NB4 (cell line): ENCODE measurements around the gene TOP2A.

Experiments used
- DNase-seq: peaks from one replicate; pipeline ENCODE4 v3.0.0; 2010; ENCODE audit warnings: low read depth
- H3K4me3 ChIP-seq: one replicate; pipeline ENCODE4 v1.5.1; 2011; ENCODE audit warnings: mild to moderate bottlenecking, low read depth, low read length, moderate library complexity
- MYC ChIP-seq: IDR thresholded peaks from 2 replicates; pipeline ENCODE4 v1.6.1; 2011; ENCODE audit warnings: low read depth, low read length
- POLR2A ChIP-seq: IDR thresholded peaks from 2 replicates; pipeline ENCODE4 v1.6.1; 2011; ENCODE audit warnings: mild to moderate bottlenecking; ENCODE audit not compliant: insufficient read length; ENCODE audit errors: extremely low read depth
- TF ChIP-seq, protein P1 (sequence below): IDR thresholded peaks from 2 replicates; pipeline ENCODE4 v1.6.1; 2011; ENCODE audit warnings: low read depth, low read length
- TF ChIP-seq, protein P2 (sequence below): IDR thresholded peaks from one replicate; pipeline ENCODE4 v1.5.1; 2012; ENCODE audit warnings: low read depth, low read length

TOP2A gene

DNA sequence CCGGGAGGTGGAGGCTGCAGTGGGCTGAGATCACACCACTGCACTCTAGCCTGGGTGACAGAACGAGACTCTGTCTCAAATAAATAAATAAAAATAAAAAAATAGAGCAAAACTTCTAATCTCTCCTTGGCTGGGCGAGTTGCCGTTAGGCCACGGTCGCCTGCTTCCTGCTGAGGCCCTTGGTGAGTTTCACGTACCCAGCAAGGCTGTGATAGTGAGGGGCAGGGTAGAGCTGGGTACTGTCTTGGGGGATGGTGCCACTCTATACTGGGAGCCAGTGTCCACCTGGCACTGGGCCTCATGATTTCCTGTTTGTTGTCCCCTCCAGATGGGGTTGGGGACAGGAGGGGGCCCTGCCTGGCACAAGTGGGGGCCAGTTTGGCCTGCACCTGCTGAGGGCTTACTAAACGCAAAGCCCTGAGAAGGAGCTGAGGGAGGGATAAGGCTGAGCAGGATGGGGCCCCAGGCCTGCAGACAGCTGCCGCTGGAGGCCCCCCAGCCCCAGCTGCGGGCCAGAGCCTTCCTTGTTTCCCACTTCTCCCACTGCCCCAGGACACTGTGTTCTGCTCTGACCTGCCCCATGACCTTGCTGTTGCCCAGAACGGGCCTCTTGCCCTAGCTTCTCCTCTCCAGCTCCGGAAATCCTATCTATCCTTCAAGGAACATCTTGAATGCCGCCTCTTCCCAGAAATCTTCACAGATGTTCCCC is 78.6 kb downstream of the TOP2A start:
- no peak overlapping the region for H3K4me3 ChIP-seq
- DNase-seq: no peak
- TF ChIP-seq, protein P1, sequence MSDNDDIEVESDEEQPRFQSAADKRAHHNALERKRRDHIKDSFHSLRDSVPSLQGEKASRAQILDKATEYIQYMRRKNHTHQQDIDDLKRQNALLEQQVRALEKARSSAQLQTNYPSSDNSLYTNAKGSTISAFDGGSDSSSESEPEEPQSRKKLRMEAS: no peak
- TF ChIP-seq MYC: no peak
- TF ChIP-seq, protein P2, sequence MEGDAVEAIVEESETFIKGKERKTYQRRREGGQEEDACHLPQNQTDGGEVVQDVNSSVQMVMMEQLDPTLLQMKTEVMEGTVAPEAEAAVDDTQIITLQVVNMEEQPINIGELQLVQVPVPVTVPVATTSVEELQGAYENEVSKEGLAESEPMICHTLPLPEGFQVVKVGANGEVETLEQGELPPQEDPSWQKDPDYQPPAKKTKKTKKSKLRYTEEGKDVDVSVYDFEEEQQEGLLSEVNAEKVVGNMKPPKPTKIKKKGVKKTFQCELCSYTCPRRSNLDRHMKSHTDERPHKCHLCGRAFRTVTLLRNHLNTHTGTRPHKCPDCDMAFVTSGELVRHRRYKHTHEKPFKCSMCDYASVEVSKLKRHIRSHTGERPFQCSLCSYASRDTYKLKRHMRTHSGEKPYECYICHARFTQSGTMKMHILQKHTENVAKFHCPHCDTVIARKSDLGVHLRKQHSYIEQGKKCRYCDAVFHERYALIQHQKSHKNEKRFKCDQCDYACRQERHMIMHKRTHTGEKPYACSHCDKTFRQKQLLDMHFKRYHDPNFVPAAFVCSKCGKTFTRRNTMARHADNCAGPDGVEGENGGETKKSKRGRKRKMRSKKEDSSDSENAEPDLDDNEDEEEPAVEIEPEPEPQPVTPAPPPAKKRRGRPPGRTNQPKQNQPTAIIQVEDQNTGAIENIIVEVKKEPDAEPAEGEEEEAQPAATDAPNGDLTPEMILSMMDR: no peak
- TF ChIP-seq POLR2A: no peak
